Measurements from ENCODE around the gene CRYZL1. TPM values are rescaled to one million over a fixed set of nuclear protein-coding genes. Genes with fewer than 3 reads are reported as not detected.

Gene CRYZL1
- total RNA-seq, 2 experiments from 2014 or later, result 28.6 to 30.5 TPM

DNA sequence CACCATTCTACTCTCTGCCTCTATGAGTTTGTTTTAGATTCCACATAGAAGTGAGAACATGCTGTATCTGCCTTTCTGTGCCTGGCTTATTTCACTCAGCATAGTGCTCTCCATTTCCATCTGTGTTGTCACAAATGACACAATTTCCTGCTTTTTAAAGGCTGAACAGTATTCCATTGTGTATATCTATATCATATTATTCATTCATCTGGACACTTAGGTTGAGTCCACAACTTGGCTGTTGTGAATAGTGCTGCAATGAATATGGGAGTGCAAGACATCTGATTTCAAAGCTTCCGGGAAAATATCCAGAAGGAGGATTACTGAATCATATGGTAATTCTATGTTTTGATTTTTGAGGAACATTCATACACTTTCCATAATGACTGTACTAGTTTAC, 33.0 kb downstream of the CRYZL1 start:
- Mint-ChIP-seq H3K27ac (no peak overlapping the region), H3K4me1 (ENCODE audit: low read depth) (peaks cover 5% of the 10 kb centered on the region), H3K36me3 (ENCODE audit: low read depth) (peaks cover 44% of the 10 kb centered on the region), H3K4me3 (no peak overlapping the region), H3K27me3 (no peaks in the 10 kb centered on the region), H3K9me3 (no peaks in the 10 kb centered on the region)
- Histone ChIP-seq H3K9me3 (ENCODE audit: control insufficient read depth in 1 of 2, insufficient read depth in 1 of 2, low read length in 2 of 2) (no peaks in the 10 kb centered on the region), H3K36me3 (ENCODE audit: insufficient read depth, low read length) (peaks cover 24% of the 10 kb centered on the region), H3K4me1 (ENCODE audit: insufficient read depth, low read length) (no peaks in the 10 kb centered on the region), H3K27ac (ENCODE audit: low read depth in 1 of 2, low read length in 2 of 2) (no peak overlapping the region), H3K4me3 (ENCODE audit: low read length) (no peak overlapping the region), H3K27me3 (ENCODE audit: control insufficient read depth in 1 of 2, insufficient read depth in 2 of 2, low read length in 2 of 2) (no peaks in the 10 kb centered on the region)
- TF ChIP-seq, protein P1, sequence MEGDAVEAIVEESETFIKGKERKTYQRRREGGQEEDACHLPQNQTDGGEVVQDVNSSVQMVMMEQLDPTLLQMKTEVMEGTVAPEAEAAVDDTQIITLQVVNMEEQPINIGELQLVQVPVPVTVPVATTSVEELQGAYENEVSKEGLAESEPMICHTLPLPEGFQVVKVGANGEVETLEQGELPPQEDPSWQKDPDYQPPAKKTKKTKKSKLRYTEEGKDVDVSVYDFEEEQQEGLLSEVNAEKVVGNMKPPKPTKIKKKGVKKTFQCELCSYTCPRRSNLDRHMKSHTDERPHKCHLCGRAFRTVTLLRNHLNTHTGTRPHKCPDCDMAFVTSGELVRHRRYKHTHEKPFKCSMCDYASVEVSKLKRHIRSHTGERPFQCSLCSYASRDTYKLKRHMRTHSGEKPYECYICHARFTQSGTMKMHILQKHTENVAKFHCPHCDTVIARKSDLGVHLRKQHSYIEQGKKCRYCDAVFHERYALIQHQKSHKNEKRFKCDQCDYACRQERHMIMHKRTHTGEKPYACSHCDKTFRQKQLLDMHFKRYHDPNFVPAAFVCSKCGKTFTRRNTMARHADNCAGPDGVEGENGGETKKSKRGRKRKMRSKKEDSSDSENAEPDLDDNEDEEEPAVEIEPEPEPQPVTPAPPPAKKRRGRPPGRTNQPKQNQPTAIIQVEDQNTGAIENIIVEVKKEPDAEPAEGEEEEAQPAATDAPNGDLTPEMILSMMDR (IDR thresholded peaks at IDR 0.05), result no peak
- ChIA-PET CTCF (interaction anchor here (1.2 kb wide), 1 partner anchor 409 kb away, joined by 3 read pairs; no protein-coding TSS in a partner anchor), POLR2A (no interaction called here)
- ATAC-seq (ENCODE audit: poor library complexity) (no peak), DNase-seq (no peak)
- intact Hi-C loops (cut with DNase I, micrococcal nuclease), result loop anchor here (5.0 kb wide), 3 partner anchors 46 to 776 kb away; no protein-coding TSS in a partner anchor

DNA sequence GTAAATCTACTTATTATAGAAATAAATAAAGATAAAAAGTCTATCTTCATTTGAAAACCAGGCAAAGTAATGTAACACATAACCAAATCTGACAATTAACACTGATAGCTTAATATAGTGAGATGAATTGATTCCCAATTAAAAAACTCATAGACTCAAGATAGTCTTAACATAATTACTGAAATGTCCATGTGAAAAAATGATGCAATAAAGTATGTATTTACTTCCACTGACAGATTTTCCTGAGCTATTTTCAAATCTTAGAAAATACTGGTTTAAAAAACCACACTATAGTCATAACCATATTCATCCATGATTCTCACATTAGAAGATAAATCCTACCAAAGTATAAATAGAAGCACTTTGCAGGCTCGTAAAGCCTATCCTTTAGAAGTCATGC, 43.5 kb downstream of the CRYZL1 start:
- H3K9me3 ChIP-seq (ENCODE audit: control insufficient read depth in 1 of 2, insufficient read depth in 1 of 2, low read length in 2 of 2), result no peaks in the 10 kb centered on the region
- no peak overlapping the region for H3K4me3 Mint-ChIP-seq
- H3K4me3 ChIP-seq (ENCODE audit: low read length), result no peak overlapping the region
- H3K36me3 Mint-ChIP-seq (ENCODE audit: low read depth), result peaks cover 68% of the 10 kb centered on the region
- no peaks in the 10 kb centered on the region for H3K27me3 ChIP-seq (ENCODE audit: control insufficient read depth in 1 of 2, insufficient read depth in 2 of 2, low read length in 2 of 2)
- ChIA-PET CTCF (no interaction called here), POLR2A (no interaction called here)
- H3K9me3 Mint-ChIP-seq, result no peaks in the 10 kb centered on the region
- no peak overlapping the region for H3K27ac Mint-ChIP-seq
- ATAC-seq (ENCODE audit: poor library complexity) (no peak), DNase-seq (no peak)
- H3K4me1 Mint-ChIP-seq (ENCODE audit: low read depth), result no peaks in the 10 kb centered on the region
- TF ChIP-seq, protein P1 (IDR thresholded peaks at IDR 0.05), result no peak
- H3K27ac ChIP-seq (ENCODE audit: low read depth in 1 of 2, low read length in 2 of 2), result no peak overlapping the region
- peaks cover 57% of the 10 kb centered on the region for H3K36me3 ChIP-seq (ENCODE audit: insufficient read depth, low read length)
- intact Hi-C loops (cut with DNase I, micrococcal nuclease), result no loop called here
- no peaks in the 10 kb centered on the region for H3K27me3 Mint-ChIP-seq
- H3K4me1 ChIP-seq (ENCODE audit: insufficient read depth, low read length), result no peaks in the 10 kb centered on the region

DNA sequence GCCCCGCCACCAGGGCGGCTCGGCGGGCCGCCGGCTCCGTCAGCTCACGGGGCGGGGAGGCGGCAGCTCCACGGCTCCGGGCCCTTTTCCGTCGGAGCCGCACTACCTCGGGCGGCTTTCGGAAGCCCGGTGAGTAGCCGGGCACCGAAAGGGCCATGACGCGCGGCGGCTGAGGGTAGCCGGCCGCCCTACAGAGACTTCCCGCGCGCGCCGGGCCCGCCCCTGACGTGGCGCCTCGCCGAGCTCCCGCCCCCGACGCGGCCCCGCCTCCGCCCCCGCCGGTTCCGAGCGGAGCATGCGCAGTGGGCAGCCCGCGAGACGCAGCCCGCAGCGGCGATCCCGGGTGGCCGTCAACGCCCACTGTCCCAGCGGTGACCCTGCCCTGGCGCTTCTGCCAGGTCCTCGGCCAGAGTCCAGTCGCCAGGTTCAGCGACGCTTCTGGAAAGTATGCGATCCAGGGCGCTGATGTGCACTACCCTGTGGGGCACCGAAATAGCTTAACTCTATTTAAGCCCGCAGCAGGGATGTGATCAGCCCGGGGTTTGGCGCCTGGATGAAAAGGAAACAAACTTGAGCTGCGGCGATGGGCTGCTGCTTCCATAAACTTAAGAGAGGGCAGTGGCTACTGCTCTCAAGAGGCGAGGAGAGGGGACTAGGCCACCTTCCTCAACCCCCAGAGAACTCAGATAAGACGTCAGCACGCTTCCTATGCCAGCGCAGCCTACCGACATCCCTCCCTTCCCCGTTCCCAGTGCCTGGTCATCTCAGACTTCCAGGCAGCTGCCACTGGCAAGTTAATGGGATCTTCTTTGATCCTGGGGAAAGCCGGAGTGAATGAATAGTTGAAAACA, 52.8 kb downstream of the CRYZL1 start, which contains the start of gene DONSON:
Gene DONSON (minus strand): TSS at position 200 of the 851 bp plus-strand sequence. CDS start 43 bp downstream, at position 157.
- Histone ChIP-seq H3K27ac (ENCODE audit: low read depth in 1 of 2, low read length in 2 of 2) (peak within 1 kb of the TSS; percentile 4 to 42), H3K9me3 (ENCODE audit: control insufficient read depth in 1 of 2, insufficient read depth in 1 of 2, low read length in 2 of 2) (no peaks in the 10 kb centered on the region), H3K4me1 (ENCODE audit: insufficient read depth, low read length) (peaks cover 11% of the 10 kb centered on the region), H3K36me3 (ENCODE audit: insufficient read depth, low read length) (no peaks in the 10 kb centered on the region), H3K27me3 (ENCODE audit: control insufficient read depth in 1 of 2, insufficient read depth in 2 of 2, low read length in 2 of 2) (no peaks in the 10 kb centered on the region), H3K4me3 (ENCODE audit: low read length) (peak within 1 kb of the TSS; percentile 75)
- DNase-seq, result peak; percentile 72 to 95 (median 84)
- TF ChIP-seq, protein P1 (IDR thresholded peaks at IDR 0.05), result no peak
- intact Hi-C loops (cut with DNase I, micrococcal nuclease), result loop anchor here (1.0 to 5.0 kb wide), 5 partner anchors 46 to 96 kb away; partner anchors contain the start of genes GART (in 2 of the 2), ITSN1 (in 2 of the 2), SON (in 2 of the 2) and DNAJC28 (in 1 of the 2)
- ChIA-PET POLR2A (interaction anchor here (0.8 to 2.5 kb wide), 17 partner anchors 10 to 817 kb away, joined by 3 to 52 read pairs (median 7); partner anchors contain the start of genes DNAJC28, GART, IFNAR1 and PAXBP1), CTCF (interaction anchor here (0.5 to 4.5 kb wide), 9 partner anchors 15 to 108 kb away, joined by 3 to 27 read pairs (median 4); no protein-coding TSS in a partner anchor)
- Mint-ChIP-seq H3K4me3 (peak within 1 kb of the TSS; percentile 97), H3K4me1 (ENCODE audit: low read depth) (peaks cover 10% of the 10 kb centered on the region), H3K27me3 (no peaks in the 10 kb centered on the region), H3K9me3 (no peaks in the 10 kb centered on the region), H3K27ac (peak within 1 kb of the TSS; percentile 81), H3K36me3 (ENCODE audit: low read depth) (peaks cover 4% of the 10 kb centered on the region)
- peak; percentile 90 for ATAC-seq (ENCODE audit: poor library complexity)
